Measurements from ENCODE around the gene SH3BP4. TPM values are rescaled to one million over a fixed set of nuclear protein-coding genes. Genes with fewer than 3 reads are reported as not detected.

The SH3BP4 gene
- total and polyA plus RNA-seq, 2 of the 13 experiments (the other 11 are each of a cell fraction or from before 2014, with no cell fraction given): 34.6 to 99.1 TPM

GRCh38 chr2:235078182-235078581, 126.4 kb downstream of the SH3BP4 start:
- H3K4me1 ChIP-seq (ENCODE audit: insufficient read depth, low read length): no peaks in the 10 kb centered on the region
- 15% methylated on average over 4 of the region's 4 CpGs for WGBS (ENCODE audit: low lambda C conversion rate)

DNA sequence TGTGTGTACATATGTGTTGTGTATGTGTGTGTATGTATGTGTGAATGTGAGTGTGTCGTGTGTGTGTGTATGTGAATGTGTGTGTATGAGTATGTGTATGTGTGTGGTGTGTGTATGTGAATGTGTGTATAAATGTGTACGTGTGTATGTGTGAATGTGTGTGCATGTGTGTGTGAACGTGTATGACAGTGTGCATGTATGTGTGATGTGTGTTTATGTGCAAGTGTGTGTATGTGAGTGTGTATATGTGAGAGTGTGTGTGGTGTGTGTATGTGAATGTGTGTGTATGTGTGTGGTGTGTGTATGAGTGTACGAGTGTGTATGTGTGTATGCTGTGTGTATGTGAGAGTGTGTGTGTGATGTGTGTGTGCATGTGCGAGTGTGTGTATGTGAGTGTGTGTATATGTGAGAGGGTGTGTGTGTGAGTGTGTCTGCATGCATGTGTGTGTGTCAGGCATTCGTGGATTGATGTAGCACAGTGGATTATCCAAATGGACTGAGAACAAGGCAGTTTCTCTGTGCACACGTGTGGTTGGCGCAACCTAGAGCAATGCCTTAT, 127.2 kb downstream of the SH3BP4 start:
- intact Hi-C loops (cut with micrococcal nuclease; ENCODE audit: unreplicated experiment): no loop called here
- Histone ChIP-seq H3K4me2 (ENCODE audit: low read depth, low read length) (no peak overlapping the region), H2AFZ (ENCODE audit: low read length) (no peak overlapping the region), H3K9me3 (ENCODE audit: low read length) (no peaks in the 10 kb centered on the region), H3K79me2 (ENCODE audit: insufficient read depth, low read length) (no peaks in the 10 kb centered on the region), H3K27me3 (ENCODE audit: control insufficient read depth in 1 of 2, insufficient read depth in 2 of 2, low read length in 2 of 2) (peaks cover 3 to 57% of the 10 kb centered on the region in 2 experiments; a peak in 4 of 5 replicates), H3K4me1 (ENCODE audit: insufficient read depth, low read length) (no peaks in the 10 kb centered on the region), H3K36me3 (replicated peaks in 1 of 2; ENCODE audit: control insufficient read depth in 1 of 2, insufficient read depth in 2 of 2, low read length in 2 of 2) (no peaks in the 10 kb centered on the region), H3K9ac (ENCODE audit: insufficient read depth, low read depth, low read length) (no peak overlapping the region), H3K4me3 (replicated peaks in 1 of 3; ENCODE audit: insufficient read depth in 1 of 3, low read depth in 2 of 3, low read length in 3 of 3) (no peak overlapping the region), H4K20me1 (ENCODE audit: insufficient read depth, low read length) (no peaks in the 10 kb centered on the region), H3K27ac (ENCODE audit: extremely low read length, insufficient read depth, low read length) (no peak overlapping the region)
- DNase-seq (ENCODE audit: low spot score) (no peak), ATAC-seq (no peak), FAIRE-seq (peak; percentile 84)
- ChIA-PET CTCF (ENCODE audit: low intra/inter-chr PET ratio, low total read pairs) (no interaction called here), POLR2A (no interaction called here)
- WGBS (ENCODE audit: low lambda C conversion rate): 42% methylated on average over 6 of the region's 8 CpGs
- BruUV-seq (replicated peaks): no TSS peak
- in situ Hi-C loops (cut with HindIII; ENCODE audit: extremely low pct_ligation_motif_present, low pct_unique_long_range_greater_than_20kb): no loop called here
- TF ChIP-seq STAG1 (CRISPR knock-in tag; IDR thresholded peaks at IDR 0.05): no peak
- no peak for TF ChIP-seq GABPA (IDR thresholded peaks at IDR 0.05; ENCODE audit: low read depth, low read length)
- TF ChIP-seq GABPA (CRISPR knock-in tag; IDR thresholded peaks at IDR 0.05; ENCODE audit: low read depth): no peak
- no peak for TF ChIP-seq PATZ1 (CRISPR knock-in tag; IDR thresholded peaks at IDR 0.05)
- TF ChIP-seq ZNF674 (CRISPR knock-in tag; IDR thresholded peaks at IDR 0.05; ENCODE audit: low read depth): no peak
- no peak for TF ChIP-seq ZNF441 (CRISPR knock-in tag; IDR thresholded peaks at IDR 0.05; ENCODE audit: borderline replicate concordance)
- TF ChIP-seq ZNF3 (CRISPR knock-in tag; IDR thresholded peaks at IDR 0.05): no peak
- TF ChIP-seq MLX (CRISPR knock-in tag; IDR thresholded peaks at IDR 0.05): no peak
- 0 out of 2 replicates have a peak, but pooled peaks have one; percentile 33 for TF ChIP-seq FOXP1 (IDR thresholded peaks at IDR 0.05)
- no peak for TF ChIP-seq FOXP1 (CRISPR knock-in tag; IDR thresholded peaks at IDR 0.05)
- TF ChIP-seq SETDB1 (CRISPR knock-in tag; IDR thresholded peaks at IDR 0.05; ENCODE audit: borderline replicate concordance): no peak
- no peak for TF ChIP-seq IRF9 (CRISPR knock-in tag; IDR thresholded peaks at IDR 0.05; ENCODE audit: borderline replicate concordance)
- TF ChIP-seq SP2 (CRISPR knock-in tag; IDR thresholded peaks at IDR 0.05): no peak
- no peak for TF ChIP-seq ZNF768 (CRISPR knock-in tag; IDR thresholded peaks at IDR 0.05)

More at GRCh38 chr2:235078182-235078581, 126.4 kb downstream of the SH3BP4 start:
- CTCF ChIA-PET (ENCODE audit: low intra/inter-chr PET ratio, low total read pairs): no interaction called here
- no peak overlapping the region for H3K27ac ChIP-seq (ENCODE audit: extremely low read length, insufficient read depth, low read length)
- H3K79me2 ChIP-seq (ENCODE audit: insufficient read depth, low read length): no peaks in the 10 kb centered on the region
- H3K27me3 ChIP-seq (ENCODE audit: control insufficient read depth in 1 of 2, insufficient read depth in 2 of 2, low read length in 2 of 2): peaks cover 5 to 54% of the 10 kb centered on the region in 2 experiments; a peak in 4 of 5 replicates
- no peak overlapping the region for H3K9ac ChIP-seq (ENCODE audit: insufficient read depth, low read depth, low read length)
- no peak for ATAC-seq
- intact Hi-C loops (cut with micrococcal nuclease; ENCODE audit: unreplicated experiment) (no loop called here), in situ Hi-C loops (cut with HindIII; ENCODE audit: extremely low pct_ligation_motif_present, low pct_unique_long_range_greater_than_20kb) (no loop called here)
- H3K36me3 ChIP-seq (replicated peaks in 1 of 2; ENCODE audit: control insufficient read depth in 1 of 2, insufficient read depth in 2 of 2, low read length in 2 of 2): no peaks in the 10 kb centered on the region
- no peak for FAIRE-seq
- no peak overlapping the region for H3K4me3 ChIP-seq (replicated peaks in 1 of 3; ENCODE audit: insufficient read depth in 1 of 3, low read depth in 2 of 3, low read length in 3 of 3)
- H3K4me2 ChIP-seq (ENCODE audit: low read depth, low read length): no peak overlapping the region
- no TSS peak for BruUV-seq (replicated peaks)
- 0 out of 2 replicates have a peak, but pooled peaks have one; percentile 47 for TF ChIP-seq CREB1 (IDR thresholded peaks at IDR 0.05)
- no peak for TF ChIP-seq CREB1 (CRISPR knock-in tag; IDR thresholded peaks at IDR 0.05)
- TF ChIP-seq CEBPB (IDR thresholded peaks at IDR 0.05; ENCODE audit: borderline replicate concordance, low read depth, low read length): peak; percentile 72
- no peak for TF ChIP-seq SIN3A (IDR thresholded peaks at IDR 0.05; ENCODE audit: borderline replicate concordance, low read depth, low read length)
- TF ChIP-seq SMAD3 (CRISPR knock-in tag; IDR thresholded peaks at IDR 0.05): no peak
- POLR2A ChIA-PET: no interaction called here
- no peak for DNase-seq (ENCODE audit: low spot score)
- H4K20me1 ChIP-seq (ENCODE audit: insufficient read depth, low read length): no peaks in the 10 kb centered on the region
- H3K9me3 ChIP-seq (ENCODE audit: low read length): no peaks in the 10 kb centered on the region
- no peak overlapping the region for H2AFZ ChIP-seq (ENCODE audit: low read length)

Measured in HepG2 (cell line).